Measurements from ENCODE around the gene ADARB2.

The ADARB2 gene

DNA sequence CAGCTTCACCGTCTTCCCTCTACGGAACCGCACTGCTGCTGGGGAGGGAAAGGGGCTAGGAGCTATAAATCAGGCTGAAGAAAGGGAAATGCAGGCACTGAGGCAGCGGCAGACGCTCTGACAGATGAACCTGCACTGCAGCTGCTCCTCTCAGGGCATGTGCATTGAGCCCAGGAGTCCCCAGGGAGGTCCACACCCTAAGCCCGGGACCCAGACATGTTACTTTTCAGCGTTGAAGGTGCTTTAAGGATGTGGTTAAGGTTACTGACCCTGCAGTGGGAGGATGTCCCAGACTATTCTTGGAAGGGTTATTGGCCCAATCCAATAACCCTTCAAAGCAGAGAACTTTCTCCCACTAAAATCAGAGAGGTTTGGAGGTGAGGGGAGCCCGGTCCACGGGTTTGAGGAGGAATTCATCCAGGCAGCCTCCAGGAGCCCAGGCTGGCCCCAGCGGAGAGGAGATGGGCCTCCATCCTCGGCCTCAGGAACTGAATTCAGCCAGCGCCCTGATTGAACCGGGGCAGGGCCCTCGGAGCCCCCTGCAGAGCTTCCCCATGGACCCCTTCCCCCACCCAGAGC is 75.4 kb downstream of the ADARB2 start:
- DNase-seq (ENCODE audit: low read depth) = no peak

DNA sequence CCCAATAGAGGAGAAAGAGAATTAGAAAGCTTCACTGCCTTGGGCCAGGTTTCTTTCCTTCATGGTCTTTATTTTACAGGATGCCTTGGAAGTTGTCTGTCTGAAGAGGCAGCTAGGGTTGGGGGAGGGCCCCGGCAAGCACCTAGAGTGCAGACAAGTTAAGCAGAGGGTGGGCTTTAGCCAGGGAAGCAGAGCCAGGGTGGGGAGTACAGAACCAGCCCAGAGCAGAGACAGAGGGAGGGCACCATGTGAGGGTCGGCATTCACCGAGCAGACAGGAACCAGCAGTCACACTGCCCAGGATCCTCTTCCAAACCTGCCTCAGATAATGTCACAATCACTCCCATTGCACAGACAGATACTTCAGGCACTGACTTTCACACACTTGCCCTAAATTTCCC is 75.9 kb downstream of the ADARB2 start:
- DNase-seq (ENCODE audit: low read depth) = no peak

DNA sequence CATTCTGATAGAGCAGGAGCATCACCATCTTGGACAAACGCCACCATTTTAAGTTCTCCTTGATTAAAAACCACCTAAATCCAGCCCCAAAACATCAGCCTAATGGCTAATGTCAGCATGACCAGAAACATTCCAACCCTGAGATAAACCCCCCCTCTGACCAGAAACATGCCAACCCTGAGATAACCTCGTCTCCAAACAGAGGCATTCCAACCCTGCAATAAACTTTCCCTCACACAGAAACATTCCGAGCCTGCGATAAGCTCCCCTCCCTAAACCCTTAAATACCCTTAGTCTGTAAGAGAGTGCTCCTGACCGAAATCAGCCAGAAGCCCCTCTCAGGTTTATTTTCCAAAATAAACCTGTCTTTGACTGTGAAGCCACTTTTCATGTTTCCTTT is 76.5 kb downstream of the ADARB2 start:
- DNase-seq (ENCODE audit: low read depth) = no peak

DNA sequence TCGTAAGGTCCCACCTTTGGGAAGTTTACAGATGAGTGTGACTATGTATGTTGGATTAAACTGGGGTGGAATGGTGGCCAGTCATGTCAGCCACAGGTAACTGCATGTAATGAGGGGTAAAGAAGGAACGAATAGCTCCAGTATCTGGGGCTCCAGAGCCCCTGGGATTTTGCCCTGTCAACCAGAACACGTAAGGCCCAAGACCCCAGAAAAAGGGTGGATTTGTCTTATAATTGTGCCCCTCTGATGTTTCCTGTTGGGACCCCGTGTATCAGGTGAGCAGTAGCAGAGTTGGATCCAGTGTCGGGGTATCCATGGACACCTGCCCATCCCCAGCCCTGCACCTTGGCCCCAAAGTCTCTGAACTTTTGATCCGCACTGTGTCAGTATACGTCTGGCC is 76.9 kb downstream of the ADARB2 start:
- DNase-seq (ENCODE audit: low read depth) = no peak

DNA sequence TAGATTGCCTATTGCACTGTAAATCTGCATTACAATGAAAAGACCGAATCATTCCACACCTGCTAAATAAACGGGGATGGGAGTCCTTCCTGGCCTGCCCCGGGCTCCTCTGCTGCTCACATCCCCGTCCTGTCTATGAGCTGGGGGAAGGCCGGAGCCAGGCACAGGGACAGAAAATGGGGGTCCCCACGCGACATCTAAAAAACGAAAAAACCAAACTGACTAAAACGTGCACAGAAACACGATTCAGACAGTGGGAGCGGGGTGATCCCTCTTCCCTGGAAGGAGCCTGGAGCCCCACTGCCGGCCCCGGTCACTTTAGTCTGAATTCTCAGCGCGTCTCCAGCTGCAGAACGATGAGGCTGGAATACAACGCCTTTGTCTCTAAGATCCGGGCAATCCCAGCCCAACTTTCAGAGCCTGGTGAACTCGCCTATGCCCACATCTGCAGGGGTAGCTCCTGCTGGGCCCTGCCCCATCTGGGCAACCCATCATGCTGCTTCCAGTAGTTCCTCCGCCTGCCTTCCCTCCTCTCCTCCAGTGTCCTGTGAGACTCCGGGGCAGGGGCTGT is 78.0 kb downstream of the ADARB2 start:
- no peak for DNase-seq (ENCODE audit: low read depth)

DNA sequence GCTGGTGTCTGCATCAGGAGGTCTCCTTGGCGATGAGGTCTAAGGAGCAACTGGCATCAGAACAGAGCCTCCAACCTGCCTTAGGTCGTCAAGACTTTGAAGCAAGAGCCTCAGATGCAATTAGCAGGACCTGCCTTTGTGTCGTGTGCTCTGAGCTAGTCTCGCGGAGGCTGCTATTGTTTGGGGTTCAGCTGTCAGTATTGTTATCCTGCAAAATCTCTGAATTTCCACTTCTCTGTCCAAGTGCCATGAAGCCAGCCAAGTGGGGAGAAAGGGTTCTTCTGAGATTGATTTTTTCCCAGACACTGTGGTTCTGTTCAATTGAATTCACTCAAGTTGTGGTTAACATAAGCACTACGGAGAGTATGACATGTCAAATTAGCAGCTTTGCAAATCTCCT is 78.7 kb downstream of the ADARB2 start:
- DNase-seq (ENCODE audit: low read depth) = no peak

DNA sequence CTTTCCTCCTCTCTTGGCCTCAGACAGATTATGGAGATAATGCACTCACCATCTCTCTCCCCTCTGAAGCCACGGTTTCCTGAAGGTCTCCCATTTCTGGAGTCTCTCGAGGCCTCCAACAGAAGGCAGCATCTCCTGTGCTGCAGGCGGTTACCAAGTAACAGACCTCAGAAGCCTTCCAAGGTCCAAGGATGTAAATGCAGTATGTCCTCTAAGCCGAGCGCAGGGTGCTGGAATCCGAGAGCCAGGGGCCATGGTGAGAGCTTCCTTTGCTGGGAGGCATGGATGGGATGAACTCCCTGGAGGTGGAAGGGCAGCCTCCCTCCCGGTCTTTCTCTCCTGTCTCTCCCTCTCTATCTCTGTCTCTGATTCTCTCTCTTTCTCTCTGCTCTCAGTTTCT is 79.8 kb downstream of the ADARB2 start:
- no peak for DNase-seq (ENCODE audit: low read depth)

DNA sequence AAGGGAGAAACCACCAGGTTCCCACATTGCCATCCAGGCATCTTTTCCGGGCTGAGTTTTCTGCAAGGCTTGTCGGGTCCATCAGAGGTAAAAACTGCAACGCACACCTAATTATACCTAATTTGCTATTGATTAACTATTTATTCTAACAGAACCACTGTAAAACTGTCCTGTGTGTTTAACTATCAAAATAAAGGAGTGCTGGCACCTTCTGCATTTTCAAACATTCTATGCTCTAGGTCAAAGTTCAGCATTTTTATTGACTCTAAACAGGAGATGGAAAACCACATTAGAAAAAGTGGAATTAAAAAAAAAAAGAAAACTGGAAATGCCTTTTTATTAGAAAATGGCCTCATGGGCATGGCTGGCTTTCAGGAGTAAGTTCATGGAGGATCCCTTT is 82.0 kb downstream of the ADARB2 start:
- DNase-seq (ENCODE audit: low read depth) = no peak

DNA sequence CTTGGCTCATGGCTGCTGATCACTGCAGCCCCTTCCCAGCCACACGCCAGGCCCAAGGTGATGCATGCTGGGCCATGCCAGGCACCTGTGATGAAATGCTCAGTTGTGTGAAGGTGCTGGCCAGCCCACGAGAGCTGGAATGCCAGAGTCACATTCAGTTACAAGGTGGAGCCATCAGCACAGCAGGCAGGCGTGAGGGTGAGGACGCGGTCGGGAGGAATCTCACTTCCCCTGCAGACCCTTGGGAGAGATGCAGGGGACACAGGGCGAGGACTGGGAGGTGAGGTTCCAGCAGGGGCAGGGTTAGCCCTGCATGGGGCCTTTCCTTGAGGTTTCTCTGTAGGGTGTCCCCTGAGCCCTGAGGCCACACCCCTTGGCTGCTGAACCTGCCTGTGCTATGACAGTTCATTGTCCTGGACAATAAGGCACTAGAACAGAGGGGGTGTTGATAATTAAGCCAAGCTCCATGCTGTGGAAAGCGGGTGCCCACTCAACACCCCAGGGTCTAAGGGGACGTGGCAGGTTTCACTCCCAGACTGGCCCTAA is 82.4 kb downstream of the ADARB2 start:
- DNase-seq (ENCODE audit: low read depth) = no peak

DNA sequence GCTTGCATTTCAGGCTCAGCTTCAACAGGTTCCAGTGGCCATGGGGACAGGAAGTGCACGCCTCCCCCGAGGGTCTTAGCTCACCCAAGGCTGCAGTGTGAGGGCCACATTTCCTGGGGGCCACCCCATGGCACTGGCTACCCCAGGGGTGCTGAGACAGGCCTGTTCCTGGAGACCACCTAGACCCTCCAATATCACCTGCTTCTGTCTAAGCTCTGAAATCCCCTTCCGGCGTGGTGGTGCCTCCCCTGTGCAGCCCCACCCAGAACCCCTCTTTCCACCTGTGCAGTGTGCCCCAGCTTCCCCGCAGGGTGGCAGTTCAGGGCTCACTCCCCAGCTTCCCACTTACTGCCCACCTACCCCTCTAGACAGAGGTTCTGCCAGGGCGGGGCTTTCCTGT is 83.1 kb downstream of the ADARB2 start:
- no peak for DNase-seq (ENCODE audit: low read depth)

DNA sequence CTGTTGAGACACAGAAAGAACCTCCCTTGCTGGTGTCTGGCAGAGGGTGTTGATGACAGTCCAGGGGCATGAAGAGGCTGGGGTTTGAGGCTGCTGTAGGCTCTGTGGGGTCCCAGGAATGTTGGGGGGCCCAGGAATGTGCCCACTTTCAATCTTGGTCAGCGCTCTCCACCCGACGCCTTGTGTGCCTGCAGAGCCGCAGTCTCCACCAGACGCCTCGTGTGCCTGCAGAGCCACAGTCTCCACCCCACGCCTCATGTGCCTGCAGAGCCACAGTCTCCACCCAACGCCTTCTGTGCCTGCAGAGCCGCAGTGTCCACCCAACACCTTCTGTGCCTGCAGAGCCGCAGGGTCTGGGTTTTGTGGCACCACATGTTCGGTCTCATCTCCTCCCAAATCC is 84.0 kb downstream of the ADARB2 start:
- no peak for DNase-seq (ENCODE audit: low read depth)

DNA sequence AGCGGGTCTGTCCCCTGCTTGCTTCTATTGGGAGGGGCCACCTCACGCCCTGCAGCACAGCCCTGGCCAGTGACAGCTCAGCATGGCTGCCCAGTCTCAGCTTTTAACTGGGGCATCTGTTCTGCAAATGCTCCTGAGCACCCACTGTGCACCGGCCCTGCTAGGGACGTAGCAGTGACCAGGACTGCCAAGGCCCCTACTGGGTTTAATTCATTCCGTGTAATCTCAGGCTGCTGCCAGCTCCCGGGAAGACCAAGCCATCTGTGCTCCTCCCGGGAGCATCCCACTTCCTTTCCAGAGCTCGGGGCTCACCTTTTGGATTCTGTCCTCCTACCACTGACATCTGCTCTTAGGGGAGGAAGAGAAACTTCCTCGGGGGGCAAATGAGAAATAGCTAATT is 85.2 kb downstream of the ADARB2 start:
- no peak for DNase-seq (ENCODE audit: low read depth)

DNA sequence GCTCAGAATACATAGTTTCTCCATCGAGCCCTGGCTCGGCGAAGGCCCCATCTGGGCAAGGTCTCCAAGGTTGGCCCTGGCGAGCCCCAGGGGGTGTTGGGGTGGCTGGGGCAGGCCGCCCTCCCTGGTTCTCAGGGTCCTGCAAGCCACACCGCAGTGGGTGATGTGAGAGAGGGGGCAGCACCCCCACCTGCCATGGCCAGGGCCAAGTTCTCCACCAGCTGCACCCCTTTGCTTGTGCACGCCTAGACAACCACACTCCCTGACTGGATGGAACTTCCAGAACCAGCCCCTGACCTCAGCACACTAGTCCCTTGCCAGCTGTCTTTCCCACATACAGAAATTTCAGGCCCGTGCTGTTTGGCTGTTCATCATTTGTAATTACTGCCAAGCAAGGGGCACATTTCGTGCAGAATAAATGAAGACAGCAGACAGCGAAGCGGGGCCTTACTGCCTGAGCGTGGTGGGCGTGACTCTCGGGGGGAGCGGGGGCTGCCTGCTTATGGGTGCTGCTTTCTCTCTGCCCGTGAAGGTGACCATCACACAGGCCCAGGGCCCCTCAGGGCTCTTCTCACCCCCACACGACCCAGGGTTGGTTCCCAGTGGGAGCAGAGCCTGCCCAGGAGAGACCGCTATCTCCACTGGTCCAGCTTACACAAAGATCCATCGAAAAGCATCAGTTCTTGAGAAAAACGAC is 85.9 kb downstream of the ADARB2 start:
- no peak for DNase-seq (ENCODE audit: low read depth)

DNA sequence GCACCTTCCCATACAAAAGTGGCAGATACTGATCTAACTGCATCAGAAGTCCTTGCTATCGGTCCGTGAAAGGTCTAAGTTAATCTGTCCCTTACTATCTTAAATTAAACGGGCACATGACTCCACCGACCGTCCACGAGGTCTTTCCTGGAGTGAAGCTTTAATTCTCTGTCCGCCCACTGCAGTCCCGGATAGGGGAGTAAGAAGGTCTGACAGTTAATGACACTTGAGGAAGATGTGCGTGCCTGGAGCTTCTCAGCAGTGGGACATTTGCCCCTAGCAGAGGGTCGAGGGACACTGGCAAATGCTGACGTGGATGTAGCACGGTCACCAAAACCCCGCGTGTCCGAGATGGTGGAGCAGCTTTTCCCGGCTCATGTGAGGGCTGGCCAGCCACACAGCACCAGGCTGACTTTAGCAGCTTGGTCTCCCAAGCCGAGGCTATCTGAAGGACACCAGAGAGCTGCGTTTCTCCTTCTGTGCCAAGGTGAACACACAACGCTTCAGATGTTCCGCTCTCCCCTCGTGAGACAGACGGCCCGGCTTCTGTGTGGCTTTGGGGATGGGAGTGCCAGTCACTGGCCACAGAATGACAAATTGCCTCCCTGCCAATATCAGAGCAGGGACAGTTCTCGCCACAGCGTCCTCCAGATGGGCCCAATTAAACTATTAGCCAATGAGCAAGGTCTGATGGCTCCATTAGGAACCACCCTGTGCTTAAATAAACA is 86.6 kb downstream of the ADARB2 start:
- DNase-seq (ENCODE audit: low read depth) = no peak

DNA sequence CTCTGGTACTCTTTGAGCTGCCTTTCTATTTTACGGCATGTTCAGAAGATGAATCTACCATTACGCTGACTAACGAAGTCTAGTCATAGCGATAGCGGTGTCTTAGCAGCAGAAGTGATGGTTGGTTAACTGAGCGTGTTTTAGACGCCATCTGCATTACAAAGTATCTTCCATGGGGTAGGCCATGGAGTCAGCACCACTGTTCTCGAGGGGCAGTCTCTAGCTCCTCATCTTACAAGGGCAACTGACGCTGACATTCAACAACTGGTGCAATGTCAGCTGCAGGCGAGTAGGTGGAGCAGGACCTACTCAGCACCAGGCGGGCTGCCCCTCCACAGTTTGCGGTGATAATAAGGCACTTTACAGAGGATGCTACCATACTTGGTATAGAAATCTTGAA is 88.7 kb downstream of the ADARB2 start:
- no peak for DNase-seq (ENCODE audit: low read depth)

DNA sequence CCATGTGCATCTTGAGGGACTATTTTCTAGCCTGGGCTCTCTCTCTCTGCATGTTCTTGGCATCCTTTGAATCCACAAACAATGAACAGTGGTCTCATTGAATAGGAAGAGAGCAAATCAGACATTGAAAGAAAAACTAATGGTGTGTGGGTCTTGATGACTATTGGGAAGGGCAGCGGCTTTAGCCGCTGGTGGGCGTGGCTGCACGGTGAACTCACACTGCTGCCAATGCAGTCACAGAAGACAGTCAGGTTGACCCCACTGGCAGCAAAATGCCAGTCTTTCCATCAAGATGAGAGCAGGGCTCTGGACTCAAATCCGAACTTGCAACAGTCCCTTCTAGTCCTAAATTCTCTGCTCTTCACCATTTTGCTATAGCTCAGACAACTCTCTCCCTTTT is 91.0 kb downstream of the ADARB2 start:
- no peak for DNase-seq (ENCODE audit: low read depth)

DNA sequence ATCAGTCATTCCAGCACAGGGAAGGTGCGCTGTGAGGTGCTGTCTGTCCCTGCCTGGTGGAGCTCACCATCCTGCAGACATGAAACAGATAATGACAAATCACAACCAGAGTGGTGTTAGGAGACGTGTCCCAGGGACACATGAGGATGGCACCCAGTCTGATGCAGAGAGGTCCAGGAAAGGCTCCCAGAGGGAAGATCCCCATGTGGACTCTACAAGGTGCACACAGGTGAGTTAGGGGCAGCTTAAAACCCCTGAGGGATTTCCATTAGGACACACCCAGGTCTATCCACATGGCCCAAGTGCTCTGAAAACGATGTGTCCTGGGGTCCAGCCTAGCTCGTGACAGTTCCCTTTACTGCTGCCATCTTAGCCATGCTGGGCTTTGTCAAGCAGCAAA is 91.4 kb downstream of the ADARB2 start:
- DNase-seq (ENCODE audit: low read depth) = no peak

DNA sequence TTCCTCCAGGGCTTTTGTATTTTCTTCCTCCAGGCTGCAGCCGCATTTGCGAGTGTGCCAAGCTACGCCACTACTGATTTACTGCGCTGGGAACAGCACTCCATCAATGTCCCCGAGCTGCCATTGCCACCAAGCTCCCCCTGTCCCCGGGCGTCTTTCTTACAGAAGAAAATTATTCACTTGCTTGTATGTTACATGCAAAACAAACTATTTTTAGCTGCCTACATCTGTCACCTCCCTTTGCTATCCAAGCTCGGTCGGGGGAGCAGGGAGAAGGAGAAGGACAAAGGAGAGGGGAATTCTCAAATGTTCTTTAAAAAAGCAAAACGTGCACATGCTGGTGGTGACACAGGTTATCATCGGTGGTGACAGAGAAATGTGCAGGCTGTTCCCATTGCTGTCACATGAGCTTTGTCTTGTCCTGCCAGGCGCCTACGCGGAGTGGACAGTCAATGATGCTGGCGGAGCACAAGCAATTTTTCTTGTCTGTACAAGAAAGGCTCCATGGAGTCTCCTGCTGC is 93.1 kb downstream of the ADARB2 start:
- DNase-seq (ENCODE audit: low read depth) = no peak

DNA sequence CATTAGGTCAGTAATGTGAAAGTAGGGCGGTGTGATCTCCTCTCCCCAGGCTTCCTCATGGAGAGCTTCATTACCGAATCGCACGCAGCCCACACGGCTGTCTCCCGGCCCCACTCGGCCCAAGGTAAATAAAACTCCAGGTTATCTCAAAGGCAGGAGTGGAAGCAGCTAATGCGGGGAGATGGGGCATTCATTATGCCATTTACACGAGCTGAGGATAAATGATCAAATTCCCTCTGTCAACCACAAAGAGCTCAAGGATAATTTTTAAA is 93.5 kb downstream of the ADARB2 start:
- no peak for DNase-seq (ENCODE audit: low read depth)

DNA sequence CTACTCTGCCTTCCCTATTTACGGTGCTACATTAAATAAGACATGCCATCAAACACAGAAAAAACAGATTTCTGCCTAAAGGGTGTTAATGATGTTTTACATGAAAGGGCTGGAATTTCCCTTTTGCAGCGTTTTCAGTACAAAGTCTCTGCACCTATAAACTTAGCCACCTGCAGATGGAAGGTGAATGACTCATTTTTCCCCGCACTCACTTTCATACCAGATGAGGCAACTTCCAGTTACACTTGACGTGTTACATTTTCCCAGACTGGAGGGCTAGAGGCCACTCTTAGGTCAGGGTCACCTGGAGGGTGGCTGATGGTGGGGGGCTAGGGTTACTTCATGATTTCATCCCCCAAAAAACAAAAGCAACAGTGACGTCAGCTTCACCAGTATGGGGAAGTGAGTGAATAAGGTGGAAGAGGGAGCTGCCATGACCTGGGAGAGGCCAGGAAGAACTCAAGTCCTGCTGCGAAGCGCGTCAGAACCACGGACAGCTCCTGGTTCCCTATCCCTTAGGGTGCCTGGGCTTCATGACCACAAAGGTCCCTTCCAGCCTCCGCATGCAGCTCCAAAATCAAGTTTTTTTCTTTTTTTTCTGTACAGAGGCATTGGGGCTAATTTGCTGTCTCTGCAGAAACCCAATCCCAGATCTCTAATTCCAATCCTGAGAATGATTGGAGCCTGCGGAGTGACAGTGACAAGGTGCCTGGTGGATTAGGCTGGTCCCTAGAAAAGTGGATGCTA is 94.0 kb downstream of the ADARB2 start:
- no peak for DNase-seq (ENCODE audit: low read depth)

DNA sequence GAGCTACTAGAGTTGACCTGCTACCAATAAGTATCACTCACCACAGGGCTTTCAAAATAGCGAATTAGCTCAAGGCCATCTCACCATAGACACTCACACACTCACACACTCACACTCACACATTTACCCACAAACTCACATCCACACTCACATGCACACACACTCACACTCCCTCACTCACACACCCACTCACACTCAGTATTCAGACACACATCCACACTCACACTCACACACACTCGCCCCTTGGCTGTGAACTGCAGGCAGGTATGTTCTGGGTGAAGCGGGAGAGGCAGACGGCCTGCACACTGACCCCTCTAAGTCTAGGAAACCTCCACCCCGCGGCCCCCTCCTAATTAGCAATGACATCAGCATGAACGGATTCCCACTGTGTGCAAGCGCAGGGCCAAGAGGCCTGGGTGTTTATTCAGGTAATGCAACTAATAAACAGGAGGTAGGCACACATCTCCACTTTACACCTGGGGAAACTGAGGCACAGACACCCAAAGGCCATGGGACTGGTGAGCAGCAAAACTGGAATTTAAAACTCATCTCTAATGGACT is 94.6 kb downstream of the ADARB2 start:
- no peak for DNase-seq (ENCODE audit: low read depth)

DNA sequence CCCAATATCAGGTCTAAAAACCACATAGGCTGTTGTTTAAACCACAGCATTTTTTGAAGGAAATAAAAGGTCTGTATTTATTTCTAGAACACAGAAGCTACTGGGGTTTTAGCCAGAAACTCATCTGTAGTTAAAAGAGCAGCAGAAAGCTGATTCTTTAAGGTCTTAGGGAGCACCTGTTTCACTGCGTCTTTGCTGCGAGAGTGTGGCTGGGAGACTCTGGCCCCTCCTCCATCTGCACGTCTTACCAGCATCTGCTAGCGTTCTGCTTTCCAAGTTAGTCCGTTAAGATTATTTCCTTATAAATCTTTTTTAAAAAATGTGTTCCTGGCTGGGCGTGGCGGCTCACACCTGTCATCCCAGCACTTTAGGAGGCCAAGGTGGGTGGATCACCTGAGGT is 95.9 kb downstream of the ADARB2 start:
- DNase-seq (ENCODE audit: low read depth) = no peak
